HepG2 (cell line): ENCODE data around the gene BSN. TPM values are rescaled to one million over a fixed set of nuclear protein-coding genes. Genes with fewer than 3 reads are reported as not detected.

Experiments used
- ARHGAP35 ChIP-seq: sonication (generic); formaldehyde crosslinking; IDR thresholded peaks from 2 replicates; pipeline ENCODE4 v1.9.0; 2022; ENCODE audit warnings: mild to moderate bottlenecking, inconsistent platforms, moderate library complexity, missing genetic modification reagents, borderline replicate concordance
- ELF1 ChIP-seq: sonication (generic); formaldehyde crosslinking; IDR thresholded peaks from 2 replicates; pipeline ENCODE4 v1.4.0; 2020; ENCODE audit warnings: missing genetic modification reagents
- EP300 ChIP-seq, 3 experiments: sonication (generic) in 1 of 3; formaldehyde crosslinking in 1 of 3; IDR thresholded peaks; 2 replicates each; pipeline versions ENCODE4 v1.5.1 to v1.6.1; 2011 to 2020; ENCODE audit warnings: low read depth in 2 of 3, low read length in 2 of 3, borderline replicate concordance in 1 of 3, improper control_type of control experiment in 1 of 3, mild to moderate bottlenecking in 1 of 3, missing genetic modification reagents in 1 of 3, moderate library complexity in 1 of 3
- HDAC2 ChIP-seq: sonication (generic); formaldehyde crosslinking; IDR thresholded peaks from 2 replicates; pipeline ENCODE4 v1.4.0; 2020; ENCODE audit warnings: missing genetic modification reagents
- PHF8 ChIP-seq: sonication (generic); formaldehyde crosslinking; IDR thresholded peaks from 2 replicates; pipeline ENCODE4 v1.5.0; 2020; ENCODE audit warnings: missing genetic modification reagents
- PLRG1 ChIP-seq: fragments of 450-650 bp; conservative IDR thresholded peaks from 2 replicates; pipeline ENCODE4 v1.6.1; 2016
- POLR2A ChIP-seq, 2 experiments: IDR thresholded peaks; 2 replicates each; pipeline ENCODE4 v1.6.1; 2011; ENCODE audit warnings: low read depth in 2 of 2, low read length in 2 of 2, mild to moderate bottlenecking in 1 of 2, moderate library complexity in 1 of 2; ENCODE audit not compliant: insufficient read depth in 1 of 2
- PRDM15 ChIP-seq: sonication (generic); formaldehyde crosslinking; IDR thresholded peaks from 2 replicates; pipeline ENCODE4 v1.4.0; 2020; ENCODE audit warnings: missing genetic modification reagents
- ZNF30 ChIP-seq: sonication (generic); formaldehyde crosslinking; IDR thresholded peaks from 2 replicates; pipeline ENCODE4 v1.5.0; 2020; ENCODE audit warnings: mild to moderate bottlenecking, missing genetic modification reagents
- ZNF687 ChIP-seq: sonication (generic); formaldehyde crosslinking; IDR thresholded peaks from 2 replicates; pipeline ENCODE4 v1.5.1; 2020; ENCODE audit warnings: mild to moderate bottlenecking, missing genetic modification reagents, moderate library complexity
- ZNF788 ChIP-seq: sonication (generic); formaldehyde crosslinking; IDR thresholded peaks from 2 replicates; pipeline ENCODE4 v1.5.0; 2020; ENCODE audit warnings: mild to moderate bottlenecking, missing genetic modification reagents, borderline replicate concordance
- polyA plus RNA-seq, 8 experiments: library from polyadenylated mRNA; depleted of rRNA in 3 of 8; stranded (reverse) in 7 of 8; unstranded in 1 of 8; fragments of >200 nt; fragmentation: Illumina TruSeq in 4 of 8; extraction: Trizol in 4 of 8; gene quantifications; 2 replicates each; pipeline versions ENCODE4 v1.2.1 to v1.2.3, GENCODE V29; 2011 to 2016; ENCODE audit warnings: low read depth in 4 of 8, missing spikeins in 1 of 8, mixed read lengths in 1 of 8; ENCODE audit not compliant: insufficient read depth in 1 of 8
- total RNA-seq, 5 experiments: library from RNA; depleted of rRNA; stranded (reverse); fragments of >200 nt; fragmentation: Illumina TruSeq; extraction: Trizol; gene quantifications; 2 replicates each; pipeline ENCODE4 v1.2.3, GENCODE V29; 2016; ENCODE audit warnings: low read depth in 1 of 5
- TF ChIP-seq, protein P1 (sequence below): sonication (generic); formaldehyde crosslinking; conservative IDR thresholded peaks from 2 replicates; pipeline ENCODE4 v1.8.1; 2023; ENCODE audit warnings: missing genetic modification reagents
- TF ChIP-seq, protein P2 (sequence below): sonication (generic); formaldehyde crosslinking; IDR thresholded peaks from 2 replicates; pipeline ENCODE4 v1.4.0; 2020; ENCODE audit warnings: mild to moderate bottlenecking, low read depth, missing genetic modification reagents
- TF ChIP-seq, protein P3 (sequence below): sonication (generic); formaldehyde crosslinking; IDR thresholded peaks from 2 replicates; pipeline ENCODE4 v1.9.0; 2021; ENCODE audit warnings: missing genetic modification reagents, borderline replicate concordance

The BSN gene
- total and polyA plus RNA-seq, 2 of the 13 experiments (the other 11 are each of a cell fraction or from before 2014, with no cell fraction given), result 0.42 to 0.86 TPM

DNA sequence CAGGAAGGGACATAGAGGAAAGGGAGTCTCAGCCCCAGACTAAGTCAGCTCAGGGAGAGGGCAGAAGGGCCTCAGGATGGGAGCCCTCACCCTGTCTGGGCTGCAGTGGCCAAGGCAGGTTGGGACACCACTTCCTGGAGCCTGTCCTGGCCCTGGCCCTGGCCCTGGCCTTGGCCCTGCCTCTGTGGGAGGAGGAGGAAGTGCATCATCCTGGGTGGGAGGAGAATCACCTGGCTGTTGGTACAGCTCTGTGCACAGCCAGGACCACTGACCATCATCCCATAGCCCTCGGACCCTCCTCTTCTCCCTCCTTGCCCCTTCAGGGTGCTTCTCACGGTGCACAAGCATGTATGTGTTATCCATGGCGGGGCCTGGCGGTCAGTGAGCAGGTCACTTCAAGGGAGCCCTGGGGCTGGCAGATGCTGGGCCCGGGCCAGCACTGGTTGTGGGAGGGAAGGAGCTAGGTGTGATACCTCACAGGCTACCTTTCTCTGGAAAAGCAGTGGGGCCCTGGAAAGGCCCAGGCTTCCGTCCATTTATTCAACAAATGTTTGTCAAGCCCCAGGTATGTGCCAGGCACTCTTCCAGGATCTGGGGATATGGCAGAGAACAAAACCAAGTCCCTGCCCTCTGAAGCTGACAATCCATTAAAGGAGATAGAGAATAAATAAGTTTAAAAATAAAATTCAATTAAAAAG lies 111.7 kb downstream of the BSN start (continued):
- TF ChIP-seq ZNF687 (CRISPR knock-in tag) (peak; percentile 92), PLRG1 (no peak), ELF1 (CRISPR knock-in tag) (peak; percentile 81), HDAC2 (peak; percentile 64; the same call in 1 of the 2 replicates), ARHGAP35 (CRISPR knock-in tag) (no peak; the same call in 1 of the 2 replicates), ZNF30 (CRISPR knock-in tag) (no peak), POLR2A (IDR thresholded peaks at IDR 0.05; ENCODE audit: insufficient read depth in 1 of 2, low read depth in 2 of 2, low read length in 2 of 2) (no peak), EP300 (IDR thresholded peaks at IDR 0.05; ENCODE audit: low read depth in 2 of 2, low read length in 2 of 2) (0 out of 4 replicates have a peak, but pooled peaks of 1 of the 2 experiments have one; percentile 10), EP300 (CRISPR knock-in tag; IDR thresholded peaks at IDR 0.05; ENCODE audit: borderline replicate concordance) (no peak), PRDM15 (CRISPR knock-in tag) (no peak), PHF8 (CRISPR knock-in tag) (no peak), ZNF788 (CRISPR knock-in tag) (peak; percentile 92)
- TF ChIP-seq, protein P1, sequence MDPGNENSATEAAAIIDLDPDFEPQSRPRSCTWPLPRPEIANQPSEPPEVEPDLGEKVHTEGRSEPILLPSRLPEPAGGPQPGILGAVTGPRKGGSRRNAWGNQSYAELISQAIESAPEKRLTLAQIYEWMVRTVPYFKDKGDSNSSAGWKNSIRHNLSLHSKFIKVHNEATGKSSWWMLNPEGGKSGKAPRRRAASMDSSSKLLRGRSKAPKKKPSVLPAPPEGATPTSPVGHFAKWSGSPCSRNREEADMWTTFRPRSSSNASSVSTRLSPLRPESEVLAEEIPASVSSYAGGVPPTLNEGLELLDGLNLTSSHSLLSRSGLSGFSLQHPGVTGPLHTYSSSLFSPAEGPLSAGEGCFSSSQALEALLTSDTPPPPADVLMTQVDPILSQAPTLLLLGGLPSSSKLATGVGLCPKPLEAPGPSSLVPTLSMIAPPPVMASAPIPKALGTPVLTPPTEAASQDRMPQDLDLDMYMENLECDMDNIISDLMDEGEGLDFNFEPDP (CRISPR knock-in tag), result no peak
- TF ChIP-seq, protein P2, sequence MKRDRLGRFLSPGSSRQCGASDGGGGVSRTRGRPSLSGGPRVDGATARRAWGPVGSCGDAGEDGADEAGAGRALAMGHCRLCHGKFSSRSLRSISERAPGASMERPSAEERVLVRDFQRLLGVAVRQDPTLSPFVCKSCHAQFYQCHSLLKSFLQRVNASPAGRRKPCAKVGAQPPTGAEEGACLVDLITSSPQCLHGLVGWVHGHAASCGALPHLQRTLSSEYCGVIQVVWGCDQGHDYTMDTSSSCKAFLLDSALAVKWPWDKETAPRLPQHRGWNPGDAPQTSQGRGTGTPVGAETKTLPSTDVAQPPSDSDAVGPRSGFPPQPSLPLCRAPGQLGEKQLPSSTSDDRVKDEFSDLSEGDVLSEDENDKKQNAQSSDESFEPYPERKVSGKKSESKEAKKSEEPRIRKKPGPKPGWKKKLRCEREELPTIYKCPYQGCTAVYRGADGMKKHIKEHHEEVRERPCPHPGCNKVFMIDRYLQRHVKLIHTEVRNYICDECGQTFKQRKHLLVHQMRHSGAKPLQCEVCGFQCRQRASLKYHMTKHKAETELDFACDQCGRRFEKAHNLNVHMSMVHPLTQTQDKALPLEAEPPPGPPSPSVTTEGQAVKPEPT, result no peak
- TF ChIP-seq, protein P3, sequence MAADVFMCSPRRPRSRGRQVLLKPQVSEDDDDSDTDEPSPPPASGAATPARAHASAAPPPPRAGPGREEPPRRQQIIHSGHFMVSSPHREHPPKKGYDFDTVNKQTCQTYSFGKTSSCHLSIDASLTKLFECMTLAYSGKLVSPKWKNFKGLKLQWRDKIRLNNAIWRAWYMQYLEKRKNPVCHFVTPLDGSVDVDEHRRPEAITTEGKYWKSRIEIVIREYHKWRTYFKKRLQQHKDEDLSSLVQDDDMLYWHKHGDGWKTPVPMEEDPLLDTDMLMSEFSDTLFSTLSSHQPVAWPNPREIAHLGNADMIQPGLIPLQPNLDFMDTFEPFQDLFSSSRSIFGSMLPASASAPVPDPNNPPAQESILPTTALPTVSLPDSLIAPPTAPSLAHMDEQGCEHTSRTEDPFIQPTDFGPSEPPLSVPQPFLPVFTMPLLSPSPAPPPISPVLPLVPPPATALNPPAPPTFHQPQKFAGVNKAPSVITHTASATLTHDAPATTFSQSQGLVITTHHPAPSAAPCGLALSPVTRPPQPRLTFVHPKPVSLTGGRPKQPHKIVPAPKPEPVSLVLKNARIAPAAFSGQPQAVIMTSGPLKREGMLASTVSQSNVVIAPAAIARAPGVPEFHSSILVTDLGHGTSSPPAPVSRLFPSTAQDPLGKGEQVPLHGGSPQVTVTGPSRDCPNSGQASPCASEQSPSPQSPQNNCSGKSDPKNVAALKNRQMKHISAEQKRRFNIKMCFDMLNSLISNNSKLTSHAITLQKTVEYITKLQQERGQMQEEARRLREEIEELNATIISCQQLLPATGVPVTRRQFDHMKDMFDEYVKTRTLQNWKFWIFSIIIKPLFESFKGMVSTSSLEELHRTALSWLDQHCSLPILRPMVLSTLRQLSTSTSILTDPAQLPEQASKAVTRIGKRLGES (CRISPR knock-in tag), result no peak
